SK-N-SH treated with all-trans-retinoic acid at 6 μM for 48 hours (cell line): Measurements from ENCODE around the gene CGN.

Experiments used
- ATAC-seq: fragments of 200-7000 bp; cut with Tn5 transposase; 3 replicates; pipeline ENCODE4 v1.9.1; 2020; ENCODE audit warnings: mild to moderate bottlenecking, moderate library complexity
- ARNTL ChIP-seq: fragments of 450-650 bp; formaldehyde crosslinking; IDR thresholded peaks from 2 replicates; pipeline ENCODE4 v1.5.0; 2020; ENCODE audit warnings: low read depth, mild to moderate bottlenecking, moderate library complexity, borderline replicate concordance
- BACH2 ChIP-seq: fragments of 250-450 bp; sonication (Bioruptor Pico); IDR thresholded peaks from 2 replicates; pipeline ENCODE4 v1.9.0; 2021; ENCODE audit warnings: mild to moderate bottlenecking, borderline replicate concordance
- CSDC2 ChIP-seq: fragments of 250-450 bp; sonication (Bioruptor Pico); IDR thresholded peaks from 2 replicates; pipeline ENCODE4 v1.5.0; 2020; ENCODE audit warnings: mild to moderate bottlenecking, moderate library complexity
- ESRRG ChIP-seq: fragments of 250-450 bp; sonication (Bioruptor Pico); IDR thresholded peaks from 2 replicates; pipeline ENCODE4 v1.6.1; 2021; ENCODE audit warnings: mild to moderate bottlenecking
- GLIS3 ChIP-seq: fragments of 250-450 bp; sonication (Bioruptor Pico); IDR thresholded peaks from 2 replicates; pipeline ENCODE4 v1.5.0; 2020; ENCODE audit warnings: mild to moderate bottlenecking, moderate library complexity
- ISL1 ChIP-seq: fragments of 250-450 bp; sonication (Bioruptor Pico); IDR thresholded peaks from 2 replicates; pipeline ENCODE4 v2.1.2; 2022; ENCODE audit warnings: mild to moderate bottlenecking, moderate library complexity
- OSR1 ChIP-seq: fragments of 250-450 bp; sonication (Bioruptor Pico); IDR thresholded peaks from 2 replicates; pipeline ENCODE4 v1.8.0; 2022; ENCODE audit warnings: moderate library complexity, mild to moderate bottlenecking, inconsistent platforms
- RARB ChIP-seq: fragments of 250-450 bp; sonication (Bioruptor Pico); IDR thresholded peaks from 2 replicates; pipeline ENCODE4 v1.8.0; 2021; ENCODE audit warnings: mild to moderate bottlenecking, moderate library complexity
- SNAI2 ChIP-seq: fragments of 250-450 bp; sonication (Bioruptor Pico); IDR thresholded peaks from 2 replicates; pipeline ENCODE4 v1.5.0; 2020; ENCODE audit warnings: mild to moderate bottlenecking, moderate library complexity
- TCF4 ChIP-seq: fragments of 250-450 bp; sonication (Bioruptor Pico); IDR thresholded peaks from 2 replicates; pipeline ENCODE4 v1.8.0; 2021; ENCODE audit warnings: mild to moderate bottlenecking, moderate library complexity, borderline replicate concordance
- ZC3H10 ChIP-seq: fragments of 250-450 bp; sonication (Bioruptor Pico); IDR thresholded peaks from 2 replicates; pipeline ENCODE4 v1.5.1; 2021; ENCODE audit warnings: mild to moderate bottlenecking, moderate library complexity
- ZFP30 ChIP-seq: fragments of 450-650 bp; formaldehyde crosslinking; IDR thresholded peaks from 2 replicates; pipeline ENCODE4 v1.5.0; 2022; ENCODE audit warnings: mild to moderate bottlenecking, moderate library complexity
- ZNF565 ChIP-seq: fragments of 450-650 bp; formaldehyde crosslinking; conservative IDR thresholded peaks from 2 replicates; pipeline ENCODE4 v1.5.0; 2020; ENCODE audit warnings: low read depth, mild to moderate bottlenecking, moderate library complexity
- ZNF8 ChIP-seq: fragments of 450-650 bp; formaldehyde crosslinking; IDR thresholded peaks from 2 replicates; pipeline ENCODE4 v1.5.0; 2020; ENCODE audit warnings: mild to moderate bottlenecking, moderate library complexity
- TF ChIP-seq, protein P1 (sequence below): fragments of 250-450 bp; sonication (Bioruptor Pico); IDR thresholded peaks from 2 replicates; pipeline ENCODE4 v1.8.0; 2021; ENCODE audit warnings: low read depth, mild to moderate bottlenecking, moderate library complexity, borderline replicate concordance
- TF ChIP-seq, protein P2 (sequence below): fragments of 250-450 bp; sonication (Bioruptor Pico); IDR thresholded peaks from 2 replicates; pipeline ENCODE4 v1.5.1; 2020; ENCODE audit warnings: low read depth, mild to moderate bottlenecking, moderate library complexity
- TF ChIP-seq, protein P3 (sequence below): fragments of 250-450 bp; sonication (Bioruptor Pico); IDR thresholded peaks from 2 replicates; pipeline ENCODE4 v1.8.0; 2020; ENCODE audit warnings: mild to moderate bottlenecking, moderate library complexity, borderline replicate concordance
- TF ChIP-seq, protein P4 (sequence below): fragments of 250-450 bp; sonication (Bioruptor Pico); IDR thresholded peaks from 2 replicates; pipeline ENCODE4 v1.5.0; 2020; ENCODE audit warnings: mild to moderate bottlenecking, moderate library complexity

CGN gene

DNA sequence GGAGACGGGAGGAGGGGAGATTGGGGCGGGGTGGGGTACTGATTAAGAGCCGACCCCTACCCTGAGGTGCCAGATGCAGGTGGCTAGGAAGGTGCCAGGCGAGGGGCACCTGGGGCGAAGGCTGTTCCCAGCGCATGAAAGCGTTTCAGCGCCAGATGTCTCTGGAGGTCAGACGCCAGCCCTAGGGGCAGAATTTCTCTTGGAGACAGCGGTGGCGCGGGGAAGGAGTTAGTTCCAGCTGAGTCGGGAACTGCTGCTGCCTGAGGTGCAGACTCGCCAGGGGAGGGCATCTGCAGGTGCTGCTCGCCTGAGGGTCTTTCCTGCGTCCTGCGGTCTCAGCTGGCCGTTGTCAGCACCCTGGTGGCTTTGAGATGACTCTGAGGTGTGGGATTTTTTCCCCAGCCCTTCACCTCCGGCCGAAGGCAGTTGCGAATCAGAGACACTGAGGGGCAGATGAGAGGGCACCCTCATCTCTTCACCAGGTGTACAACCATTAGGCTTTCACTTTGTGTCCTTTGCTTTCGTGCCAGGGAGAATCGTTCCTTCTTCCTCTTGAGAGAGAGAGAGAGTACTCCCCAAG, 539 bp downstream of the CGN start:
- TF ChIP-seq ZNF8 (CRISPR knock-in tag) (no peak), ARNTL (CRISPR knock-in tag) (no peak), ESRRG (no peak)
- TF ChIP-seq, protein P1, sequence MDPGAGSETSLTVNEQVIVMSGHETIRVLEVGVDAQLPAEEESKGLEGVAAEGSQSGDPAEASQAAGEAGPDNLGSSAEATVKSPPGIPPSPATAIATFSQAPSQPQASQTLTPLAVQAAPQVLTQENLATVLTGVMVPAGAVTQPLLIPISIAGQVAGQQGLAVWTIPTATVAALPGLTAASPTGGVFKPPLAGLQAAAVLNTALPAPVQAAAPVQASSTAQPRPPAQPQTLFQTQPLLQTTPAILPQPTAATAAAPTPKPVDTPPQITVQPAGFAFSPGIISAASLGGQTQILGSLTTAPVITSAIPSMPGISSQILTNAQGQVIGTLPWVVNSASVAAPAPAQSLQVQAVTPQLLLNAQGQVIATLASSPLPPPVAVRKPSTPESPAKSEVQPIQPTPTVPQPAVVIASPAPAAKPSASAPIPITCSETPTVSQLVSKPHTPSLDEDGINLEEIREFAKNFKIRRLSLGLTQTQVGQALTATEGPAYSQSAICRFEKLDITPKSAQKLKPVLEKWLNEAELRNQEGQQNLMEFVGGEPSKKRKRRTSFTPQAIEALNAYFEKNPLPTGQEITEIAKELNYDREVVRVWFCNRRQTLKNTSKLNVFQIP (CRISPR knock-in tag): no peak
- TF ChIP-seq, protein P2, sequence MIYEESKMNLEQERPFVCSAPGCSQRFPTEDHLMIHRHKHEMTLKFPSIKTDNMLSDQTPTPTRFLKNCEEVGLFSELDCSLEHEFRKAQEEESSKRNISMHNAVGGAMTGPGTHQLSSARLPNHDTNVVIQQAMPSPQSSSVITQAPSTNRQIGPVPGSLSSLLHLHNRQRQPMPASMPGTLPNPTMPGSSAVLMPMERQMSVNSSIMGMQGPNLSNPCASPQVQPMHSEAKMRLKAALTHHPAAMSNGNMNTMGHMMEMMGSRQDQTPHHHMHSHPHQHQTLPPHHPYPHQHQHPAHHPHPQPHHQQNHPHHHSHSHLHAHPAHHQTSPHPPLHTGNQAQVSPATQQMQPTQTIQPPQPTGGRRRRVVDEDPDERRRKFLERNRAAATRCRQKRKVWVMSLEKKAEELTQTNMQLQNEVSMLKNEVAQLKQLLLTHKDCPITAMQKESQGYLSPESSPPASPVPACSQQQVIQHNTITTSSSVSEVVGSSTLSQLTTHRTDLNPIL (CRISPR knock-in tag): no peak
- peak; percentile 68 for ATAC-seq

DNA sequence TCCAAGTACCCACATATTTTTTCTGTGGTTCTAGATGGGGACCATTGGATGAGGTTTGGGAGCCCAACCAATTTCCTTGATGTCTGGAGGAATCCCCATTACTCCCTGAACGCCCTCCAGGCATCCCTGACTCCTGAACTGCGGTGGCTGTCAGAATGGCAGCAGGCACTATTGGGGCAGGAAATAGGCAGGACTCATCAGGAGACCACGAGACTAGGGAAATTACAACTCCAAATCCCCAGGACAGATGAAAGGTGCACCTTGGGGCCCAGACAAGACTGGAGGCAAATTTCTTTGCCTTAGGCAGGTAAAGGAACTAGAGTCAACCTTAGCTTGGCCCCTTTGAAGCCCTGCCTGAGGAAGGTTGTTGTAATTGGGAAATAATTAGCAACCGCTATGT, 1.1 kb downstream of the CGN start:
- ATAC-seq: no peak
- TF ChIP-seq ZNF8 (CRISPR knock-in tag) (no peak), TCF4 (CRISPR knock-in tag) (no peak), CSDC2 (no peak), BACH2 (CRISPR knock-in tag) (no peak), ISL1 (CRISPR knock-in tag) (no peak), SNAI2 (CRISPR knock-in tag) (no peak), ZNF565 (CRISPR knock-in tag) (no peak), ZFP30 (no peak), GLIS3 (CRISPR knock-in tag) (no peak), RARB (no peak), ARNTL (CRISPR knock-in tag) (no peak)
- TF ChIP-seq, all 23 proteins: peak for 0

DNA sequence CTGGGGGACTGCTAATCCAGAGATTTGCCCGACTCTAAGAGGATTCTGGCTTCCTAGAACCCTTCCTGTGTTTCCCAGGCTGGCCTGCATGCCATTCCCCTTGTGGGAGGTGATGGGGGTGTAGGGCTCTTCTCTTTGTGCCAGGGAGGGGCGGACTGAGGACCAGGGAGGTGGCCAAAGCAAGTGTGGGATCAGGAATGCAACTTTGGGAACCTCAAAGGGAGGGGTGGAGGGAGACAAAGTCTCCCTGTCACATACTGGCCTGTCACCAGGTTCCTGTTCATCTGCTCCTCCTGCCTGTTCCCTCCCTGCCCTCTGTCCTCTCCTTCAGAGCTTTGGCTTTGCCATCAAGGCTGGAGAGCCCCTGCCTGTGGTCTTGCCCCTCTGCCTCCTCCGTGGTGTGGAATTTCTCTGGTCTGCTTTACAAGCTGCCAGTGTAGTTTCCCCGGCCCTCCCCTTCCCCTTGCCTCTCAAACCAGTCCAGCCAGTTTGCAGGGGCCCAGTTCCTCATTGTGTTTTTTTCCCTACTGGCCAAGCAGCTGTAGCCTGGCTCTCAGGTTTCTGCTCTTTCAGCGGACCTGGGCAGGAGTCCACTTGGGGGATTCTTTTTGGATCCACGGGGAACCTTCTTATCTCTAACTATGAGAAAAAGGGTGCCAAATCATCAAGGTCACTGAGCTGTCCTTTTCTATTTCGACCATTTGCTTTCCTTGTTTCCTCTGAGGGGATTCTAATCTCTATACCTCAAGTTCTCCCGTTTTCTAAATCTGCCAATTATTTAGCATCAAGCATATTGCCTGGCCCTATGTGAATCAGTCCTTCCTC, 1.8 kb downstream of the CGN start:
- no peak for TF ChIP-seq SNAI2 (CRISPR knock-in tag)
- TF ChIP-seq, protein P3, sequence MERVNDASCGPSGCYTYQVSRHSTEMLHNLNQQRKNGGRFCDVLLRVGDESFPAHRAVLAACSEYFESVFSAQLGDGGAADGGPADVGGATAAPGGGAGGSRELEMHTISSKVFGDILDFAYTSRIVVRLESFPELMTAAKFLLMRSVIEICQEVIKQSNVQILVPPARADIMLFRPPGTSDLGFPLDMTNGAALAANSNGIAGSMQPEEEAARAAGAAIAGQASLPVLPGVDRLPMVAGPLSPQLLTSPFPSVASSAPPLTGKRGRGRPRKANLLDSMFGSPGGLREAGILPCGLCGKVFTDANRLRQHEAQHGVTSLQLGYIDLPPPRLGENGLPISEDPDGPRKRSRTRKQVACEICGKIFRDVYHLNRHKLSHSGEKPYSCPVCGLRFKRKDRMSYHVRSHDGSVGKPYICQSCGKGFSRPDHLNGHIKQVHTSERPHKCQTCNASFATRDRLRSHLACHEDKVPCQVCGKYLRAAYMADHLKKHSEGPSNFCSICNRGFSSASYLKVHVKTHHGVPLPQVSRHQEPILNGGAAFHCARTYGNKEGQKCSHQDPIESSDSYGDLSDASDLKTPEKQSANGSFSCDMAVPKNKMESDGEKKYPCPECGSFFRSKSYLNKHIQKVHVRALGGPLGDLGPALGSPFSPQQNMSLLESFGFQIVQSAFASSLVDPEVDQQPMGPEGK (CRISPR knock-in tag): no peak
- TF ChIP-seq, protein P2 (CRISPR knock-in tag): no peak
- TF ChIP-seq ZFP30: no peak
- TF ChIP-seq, protein P4, sequence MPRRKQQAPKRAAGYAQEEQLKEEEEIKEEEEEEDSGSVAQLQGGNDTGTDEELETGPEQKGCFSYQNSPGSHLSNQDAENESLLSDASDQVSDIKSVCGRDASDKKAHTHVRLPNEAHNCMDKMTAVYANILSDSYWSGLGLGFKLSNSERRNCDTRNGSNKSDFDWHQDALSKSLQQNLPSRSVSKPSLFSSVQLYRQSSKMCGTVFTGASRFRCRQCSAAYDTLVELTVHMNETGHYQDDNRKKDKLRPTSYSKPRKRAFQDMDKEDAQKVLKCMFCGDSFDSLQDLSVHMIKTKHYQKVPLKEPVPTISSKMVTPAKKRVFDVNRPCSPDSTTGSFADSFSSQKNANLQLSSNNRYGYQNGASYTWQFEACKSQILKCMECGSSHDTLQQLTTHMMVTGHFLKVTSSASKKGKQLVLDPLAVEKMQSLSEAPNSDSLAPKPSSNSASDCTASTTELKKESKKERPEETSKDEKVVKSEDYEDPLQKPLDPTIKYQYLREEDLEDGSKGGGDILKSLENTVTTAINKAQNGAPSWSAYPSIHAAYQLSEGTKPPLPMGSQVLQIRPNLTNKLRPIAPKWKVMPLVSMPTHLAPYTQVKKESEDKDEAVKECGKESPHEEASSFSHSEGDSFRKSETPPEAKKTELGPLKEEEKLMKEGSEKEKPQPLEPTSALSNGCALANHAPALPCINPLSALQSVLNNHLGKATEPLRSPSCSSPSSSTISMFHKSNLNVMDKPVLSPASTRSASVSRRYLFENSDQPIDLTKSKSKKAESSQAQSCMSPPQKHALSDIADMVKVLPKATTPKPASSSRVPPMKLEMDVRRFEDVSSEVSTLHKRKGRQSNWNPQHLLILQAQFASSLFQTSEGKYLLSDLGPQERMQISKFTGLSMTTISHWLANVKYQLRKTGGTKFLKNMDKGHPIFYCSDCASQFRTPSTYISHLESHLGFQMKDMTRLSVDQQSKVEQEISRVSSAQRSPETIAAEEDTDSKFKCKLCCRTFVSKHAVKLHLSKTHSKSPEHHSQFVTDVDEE (CRISPR knock-in tag): no peak
- TF ChIP-seq TCF4 (CRISPR knock-in tag): no peak
- no peak for TF ChIP-seq BACH2 (CRISPR knock-in tag)
- no peak for TF ChIP-seq RARB
- TF ChIP-seq ISL1 (CRISPR knock-in tag): no peak
- TF ChIP-seq ZC3H10 (CRISPR knock-in tag): no peak
- TF ChIP-seq ESRRG: no peak
- no peak for TF ChIP-seq OSR1 (CRISPR knock-in tag)
- TF ChIP-seq GLIS3 (CRISPR knock-in tag): no peak
- TF ChIP-seq CSDC2: no peak
- TF ChIP-seq ZNF8 (CRISPR knock-in tag): no peak
- no peak for ATAC-seq
